Duodenal mucosa (tissue), 2 donors: ENCODE measurements around the gene ADD1.

Experiments
- H3K27ac ChIP-seq: one replicate; pipeline ENCODE4 v1.7.0; 2013; ENCODE audit warnings: low read depth, low read length
- H3K27me3 ChIP-seq, 2 donors: one replicate each; pipeline ENCODE4 v1.7.0; 2013; ENCODE audit warnings: low read length in 2 of 2, control low read depth in 1 of 2; ENCODE audit not compliant: insufficient read depth in 2 of 2, control insufficient read depth in 1 of 2
- H3K36me3 ChIP-seq, 2 donors: one replicate each; pipeline ENCODE4 v1.7.0; 2013; ENCODE audit warnings: low read length in 2 of 2, control low read depth in 1 of 2; ENCODE audit not compliant: insufficient read depth in 2 of 2, control insufficient read depth in 1 of 2
- H3K4me1 ChIP-seq, 2 donors: one replicate each; pipeline ENCODE4 v1.7.0; 2013; ENCODE audit warnings: low read length in 2 of 2, control low read depth in 1 of 2; ENCODE audit not compliant: insufficient read depth in 2 of 2, control insufficient read depth in 1 of 2
- H3K4me3 ChIP-seq, 2 donors: one replicate each; pipeline ENCODE4 v1.7.0; 2013; ENCODE audit warnings: low read length in 2 of 2, low read depth in 1 of 2
- H3K9ac ChIP-seq, 2 donors: one replicate each; pipeline ENCODE4 v1.7.0; 2013; ENCODE audit warnings: low read length in 2 of 2, low read depth in 1 of 2
- H3K9me3 ChIP-seq, 2 donors: one replicate each; pipeline ENCODE4 v1.7.0; 2013; ENCODE audit warnings: low read length in 2 of 2, control low read depth in 1 of 2; ENCODE audit not compliant: control insufficient read depth in 1 of 2

The ADD1 gene

GRCh38 chr4:2927016-2927695 is 83.5 kb downstream of the ADD1 start:
- no peaks in the 10 kb centered on the region for H3K27me3 ChIP-seq
- H3K9me3 ChIP-seq = no peaks in the 10 kb centered on the region
- H3K9ac ChIP-seq = no peak overlapping the region
- no peak overlapping the region for H3K4me3 ChIP-seq
- no peak overlapping the region for H3K27ac ChIP-seq
- H3K4me1 ChIP-seq = peaks cover 14 to 17% of the 10 kb centered on the region in 2 donors
- peaks cover 37 to 75% of the 10 kb centered on the region in 2 donors for H3K36me3 ChIP-seq

GRCh38 chr4:2927696-2928075 is 84.0 kb downstream of the ADD1 start:
- Histone ChIP-seq H3K4me3 (no peak overlapping the region), H3K36me3 (peaks cover 37 to 75% of the 10 kb centered on the region in 2 donors), H3K27me3 (no peaks in the 10 kb centered on the region), H3K9ac (no peak overlapping the region), H3K4me1 (peaks cover 19% of the 10 kb centered on the region in 2 donors), H3K9me3 (no peaks in the 10 kb centered on the region), H3K27ac (no peak overlapping the region)

GRCh38 chr4:2928242-2929176 is 84.9 kb downstream of the ADD1 start:
- Histone ChIP-seq H3K27me3 (no peaks in the 10 kb centered on the region), H3K4me1 (peaks cover 28% of the 10 kb centered on the region in 2 donors), H3K9ac (no peak overlapping the region), H3K4me3 (no peak overlapping the region), H3K27ac (no peak overlapping the region), H3K36me3 (peaks cover 36 to 74% of the 10 kb centered on the region in 2 donors), H3K9me3 (no peaks in the 10 kb centered on the region)

GRCh38 chr4:2929469-2929868 is 85.8 kb downstream of the ADD1 start:
- H3K27me3 ChIP-seq = no peaks in the 10 kb centered on the region
- H3K27ac ChIP-seq = no peak overlapping the region
- H3K9me3 ChIP-seq = no peaks in the 10 kb centered on the region
- peaks cover 30 to 31% of the 10 kb centered on the region in 2 donors for H3K4me1 ChIP-seq
- no peak overlapping the region for H3K4me3 ChIP-seq
- H3K36me3 ChIP-seq = peaks cover 27 to 64% of the 10 kb centered on the region in 2 donors
- no peak overlapping the region for H3K9ac ChIP-seq

GRCh38 chr4:2930135-2930757 is 86.6 kb downstream of the ADD1 start:
- Histone ChIP-seq H3K27ac (peak overlapping the region; percentile 10), H3K9me3 (no peaks in the 10 kb centered on the region), H3K9ac (no peak overlapping the region), H3K4me1 (peaks cover 30 to 33% of the 10 kb centered on the region in 2 donors), H3K4me3 (no peak overlapping the region), H3K36me3 (peaks cover 27 to 57% of the 10 kb centered on the region in 2 donors), H3K27me3 (no peaks in the 10 kb centered on the region)

GRCh38 chr4:2930758-2931511 is 87.3 kb downstream of the ADD1 start:
- H3K27ac ChIP-seq = peak overlapping the region; percentile 10
- H3K9me3 ChIP-seq = no peaks in the 10 kb centered on the region
- peaks cover 21 to 51% of the 10 kb centered on the region in 2 donors for H3K36me3 ChIP-seq
- peaks cover 36 to 40% of the 10 kb centered on the region in 2 donors for H3K4me1 ChIP-seq
- no peaks in the 10 kb centered on the region for H3K27me3 ChIP-seq
- H3K4me3 ChIP-seq = no peak overlapping the region
- H3K9ac ChIP-seq = peak overlapping the region in 1 of 2 donors; percentile 12

- H3K9me3 ChIP-seq = no peaks in the 10 kb centered on the region
- no peak overlapping the region for H3K27ac ChIP-seq
- no peaks in the 10 kb centered on the region for H3K27me3 ChIP-seq
Measured at GRCh38 chr4:2931512-2932301, 88.1 kb downstream of the ADD1 start.

GRCh38 chr4:2932321-2932950 is 88.8 kb downstream of the ADD1 start:
- H3K27me3 ChIP-seq = no peaks in the 10 kb centered on the region
- no peak overlapping the region for H3K27ac ChIP-seq
- H3K4me1 ChIP-seq = peaks cover 47 to 50% of the 10 kb centered on the region in 2 donors
- no peaks in the 10 kb centered on the region for H3K9me3 ChIP-seq
- no peak overlapping the region for H3K9ac ChIP-seq
- peaks cover 14 to 42% of the 10 kb centered on the region in 2 donors for H3K36me3 ChIP-seq
- H3K4me3 ChIP-seq = peak overlapping the region in 1 of 2 donors; percentile 19

More at GRCh38 chr4:2931512-2932301, 88.1 kb downstream of the ADD1 start:
- H3K36me3 ChIP-seq = peaks cover 16 to 43% of the 10 kb centered on the region in 2 donors
- H3K9ac ChIP-seq = peak overlapping the region in 1 of 2 donors; percentile 12
- peak overlapping the region in 1 of 2 donors; percentile 28 for H3K4me3 ChIP-seq
- H3K4me1 ChIP-seq = peaks cover 43 to 47% of the 10 kb centered on the region in 2 donors
